NT2/D1 (cell line): ENCODE measurements around the gene KIAA0319L.

ENCODE experiments used
- DNase-seq: peaks from one replicate; pipeline ENCODE4 v3.0.0-alpha.2; 2011; ENCODE audit warnings: low read depth, low spot score
- H3K27me3 ChIP-seq: 2 replicates; pipeline ENCODE4 v1.6.0; 2011; ENCODE audit warnings: mild to moderate bottlenecking; ENCODE audit not compliant: insufficient read length, insufficient read depth
- H3K36me3 ChIP-seq: 2 replicates; pipeline ENCODE4 v1.6.1; 2011; ENCODE audit warnings: mild to moderate bottlenecking, low read length, mixed read lengths; ENCODE audit not compliant: insufficient read depth, insufficient read length
- H3K4me1 ChIP-seq: 2 replicates; pipeline ENCODE4 v1.5.1; 2011; ENCODE audit not compliant: insufficient read depth, insufficient read length
- H3K4me3 ChIP-seq: 2 replicates; pipeline ENCODE4 v1.5.1; 2011; ENCODE audit warnings: low read depth; ENCODE audit not compliant: insufficient read length
- H3K9ac ChIP-seq: 2 replicates; pipeline ENCODE4 v1.6.0; 2011; ENCODE audit warnings: low read depth; ENCODE audit not compliant: insufficient read length
- H3K9me3 ChIP-seq: 2 replicates; pipeline ENCODE4 v1.5.1; 2011; ENCODE audit warnings: mild to moderate bottlenecking, low read length; ENCODE audit not compliant: insufficient read depth
- SUZ12 ChIP-seq: IDR thresholded peaks from 2 replicates; pipeline ENCODE4 v1.6.1; 2011; ENCODE audit not compliant: insufficient read length, insufficient read depth; ENCODE audit errors: extremely low read depth
- YY1 ChIP-seq: IDR thresholded peaks from 2 replicates; pipeline ENCODE4 v1.6.1; 2011; ENCODE audit not compliant: insufficient read length, insufficient read depth
- ZNF274 ChIP-seq: IDR thresholded peaks from 2 replicates; pipeline ENCODE4 v1.6.1; 2011; ENCODE audit warnings: mild to moderate bottlenecking, low read depth, low read length

The KIAA0319L gene

DNA sequence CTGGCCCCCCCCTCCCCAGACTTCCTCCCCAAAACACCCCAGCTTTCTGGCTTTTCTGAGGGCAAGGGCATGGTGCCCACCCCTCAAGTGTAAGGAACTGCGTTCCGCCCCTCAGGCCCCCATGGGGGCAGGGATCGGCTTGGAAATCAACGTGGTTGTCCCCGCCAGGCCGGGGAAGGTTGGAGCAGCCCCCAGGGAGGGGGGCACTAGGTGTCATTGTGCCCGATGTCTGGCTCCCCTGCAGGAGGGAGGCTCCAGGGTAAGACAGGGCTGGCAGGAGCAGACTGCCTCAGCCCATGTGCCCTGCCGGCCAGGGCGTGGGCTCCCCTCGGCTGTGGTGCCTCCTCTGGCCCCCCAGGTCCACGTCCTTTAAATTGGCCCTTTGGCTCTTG is 8.5 kb upstream of the KIAA0319L start:
- H3K4me1 ChIP-seq, result peaks cover 26% of the 10 kb centered on the region
- peaks cover 64% of the 10 kb centered on the region for H3K36me3 ChIP-seq
- no peaks in the 10 kb centered on the region for H3K9me3 ChIP-seq
- H3K4me3 ChIP-seq, result no peak overlapping the region
- TF ChIP-seq YY1 (no peak), ZNF274 (no peak), SUZ12 (no peak)
- H3K27me3 ChIP-seq, result peaks cover 9% of the 10 kb centered on the region
- DNase-seq, result no peak
- H3K9ac ChIP-seq, result peak overlapping the region; percentile 21

GRCh38 chr1:35564884-35565741 is 7.9 kb upstream of the KIAA0319L start:
- no peaks in the 10 kb centered on the region for H3K9me3 ChIP-seq
- no peak overlapping the region for H3K4me3 ChIP-seq
- no peak overlapping the region for H3K9ac ChIP-seq
- TF ChIP-seq YY1, result no peak
- no peak for TF ChIP-seq ZNF274
- TF ChIP-seq SUZ12, result no peak
- H3K4me1 ChIP-seq, result peaks cover 26% of the 10 kb centered on the region
- H3K36me3 ChIP-seq, result peaks cover 70% of the 10 kb centered on the region
- peaks cover 3% of the 10 kb centered on the region for H3K27me3 ChIP-seq
- no peak for DNase-seq

- Histone ChIP-seq H3K9me3 (no peaks in the 10 kb centered on the region), H3K4me3 (no peak overlapping the region), H3K27me3 (no peaks in the 10 kb centered on the region), H3K36me3 (peaks cover 79% of the 10 kb centered on the region), H3K9ac (no peak overlapping the region), H3K4me1 (peaks cover 30% of the 10 kb centered on the region)
- no peak for TF ChIP-seq SUZ12
- no peak for TF ChIP-seq YY1
- no peak for TF ChIP-seq ZNF274
- peak; percentile 90 for DNase-seq
Observed at GRCh38 chr1:35564037-35564883, 7.1 kb upstream of the KIAA0319L start.

- H3K4me3 ChIP-seq, result no peak overlapping the region
- DNase-seq, result no peak
- no peak overlapping the region for H3K9ac ChIP-seq
- H3K27me3 ChIP-seq, result no peaks in the 10 kb centered on the region
- no peaks in the 10 kb centered on the region for H3K9me3 ChIP-seq
- H3K4me1 ChIP-seq, result peaks cover 30% of the 10 kb centered on the region
- peaks cover 82% of the 10 kb centered on the region for H3K36me3 ChIP-seq
- TF ChIP-seq SUZ12 (no peak), YY1 (no peak), ZNF274 (no peak)
Observed at GRCh38 chr1:35563166-35563565, 6.0 kb upstream of the KIAA0319L start.

DNA sequence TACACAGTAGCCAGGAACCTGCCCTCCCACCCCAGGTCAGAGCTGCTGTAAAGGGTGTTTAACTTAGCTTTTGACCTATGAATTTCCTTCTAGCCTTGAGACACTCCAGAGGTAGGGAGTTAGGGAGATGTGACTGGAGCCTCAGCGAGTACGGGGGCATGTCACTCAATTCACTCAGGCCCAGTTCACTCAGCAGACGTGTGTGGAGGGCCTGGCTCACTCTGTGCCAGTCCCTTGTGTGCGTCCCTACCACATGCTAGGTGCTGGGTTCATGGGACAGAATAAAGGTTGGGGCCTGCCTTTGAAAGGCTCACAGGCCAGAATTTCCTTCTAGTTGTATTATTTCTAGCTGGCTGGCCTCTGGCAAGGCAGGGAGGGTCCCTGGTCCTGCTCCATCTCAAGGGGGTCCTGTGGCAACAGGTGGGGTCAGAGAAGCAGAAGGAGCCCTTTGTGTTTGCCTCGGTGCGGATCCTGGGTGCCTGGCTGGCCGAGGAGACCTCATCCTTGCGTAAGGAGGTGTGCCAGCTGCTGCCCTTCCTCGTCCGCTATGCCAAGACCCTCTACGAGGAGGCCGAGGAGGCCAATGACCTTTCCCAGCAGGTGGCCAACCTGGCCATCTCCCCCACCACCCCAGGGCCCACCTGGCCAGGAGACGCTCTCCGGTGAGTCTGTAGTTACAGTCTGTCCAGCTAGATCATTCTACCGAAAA is 4.9 kb upstream of the KIAA0319L start:
- Histone ChIP-seq H3K9ac (no peak overlapping the region), H3K4me3 (no peak overlapping the region)
- DNase-seq, result no peak

GRCh38 chr1:35561297-35561971 is 4.2 kb upstream of the KIAA0319L start:
- H3K9me3 ChIP-seq, result no peaks in the 10 kb centered on the region
- no peaks in the 10 kb centered on the region for H3K27me3 ChIP-seq
- peaks cover 73% of the 10 kb centered on the region for H3K36me3 ChIP-seq
- TF ChIP-seq SUZ12 (no peak), YY1 (no peak), ZNF274 (no peak)
- peak overlapping the region; percentile 2 for H3K4me3 ChIP-seq
- H3K4me1 ChIP-seq, result peaks cover 25% of the 10 kb centered on the region
- no peak for DNase-seq
- no peak overlapping the region for H3K9ac ChIP-seq

More for the DNA sequence above, 4.9 kb upstream of the KIAA0319L start:
- TF ChIP-seq SUZ12, result no peak
- no peak for TF ChIP-seq YY1
- no peak for TF ChIP-seq ZNF274
- H3K9me3 ChIP-seq, result no peaks in the 10 kb centered on the region
- peaks cover 80% of the 10 kb centered on the region for H3K36me3 ChIP-seq
- H3K27me3 ChIP-seq, result no peaks in the 10 kb centered on the region
- peaks cover 25% of the 10 kb centered on the region for H3K4me1 ChIP-seq
